Ascending aorta (tissue), 2 donors: Measurements from ENCODE around the gene BMP2. TPM values are rescaled to one million over a fixed set of nuclear protein-coding genes. Genes with fewer than 3 reads are reported as not detected.

Experiments
- DNase-seq, 2 donors: peaks; one replicate each; pipeline ENCODE4 v3.0.0-alpha.2; 2019; ENCODE audit warnings: low spot score in 2 of 2
- H3K27ac ChIP-seq, 2 donors: fragments of 200-600 bp; sonication (generic); one replicate each; pipeline ENCODE4 v1.5.1; 2016 to 2017; ENCODE audit warnings: mild to moderate bottlenecking in 1 of 2
- H3K27me3 ChIP-seq: fragments of 200-600 bp; sonication (generic); one replicate; pipeline ENCODE4 v1.5.1; 2017
- H3K36me3 ChIP-seq, 2 donors: fragments of 200-600 bp; sonication (generic); one replicate each; pipeline ENCODE4 v1.5.1; 2016
- H3K4me1 ChIP-seq, 2 donors: fragments of 200-600 bp; sonication (generic); one replicate each; pipeline ENCODE4 v1.5.1; 2016 to 2017; ENCODE audit warnings: mild to moderate bottlenecking in 1 of 2
- H3K4me3 ChIP-seq, 2 donors: fragments of 200-600 bp; sonication (generic); one replicate each; pipeline ENCODE4 v1.5.1; 2016 to 2017; ENCODE audit warnings: mild to moderate bottlenecking in 1 of 2
- H3K9me3 ChIP-seq, 2 donors: fragments of 200-600 bp; sonication (generic); one replicate each; pipeline ENCODE4 v1.5.1; 2016
- CTCF ChIP-seq, 3 experiments: fragments of 200-600 bp in 2 of 3; fragments of 450-650 bp in 1 of 3; sonication (generic) in 2 of 3; IDR thresholded peaks; one replicate each; pipeline ENCODE4 v1.5.1; 2016 to 2019; ENCODE audit warnings: antibody characterized with exemption in 3 of 3, mild to moderate bottlenecking in 1 of 3, moderate library complexity in 1 of 3
- intact Hi-C: fragments of 100-400 bp; cut with DNase I; formaldehyde crosslinking; loops from one replicate; pipeline ENCODE4 v1.15.1; 2023
- total RNA-seq: library from RNA; depleted of rRNA; stranded (reverse); fragments of >200 nt; gene quantifications from one replicate; pipeline ENCODE4 v1.1.0, GENCODE V29; 2016

Gene BMP2
- total RNA-seq, 1 donor from 2014 or later = 31.1 TPM

GRCh38 chr20:6811262-6812035 lies 44.0 kb downstream of the BMP2 start:
- H3K36me3 ChIP-seq = no peaks in the 10 kb centered on the region
- intact Hi-C loops = loop anchor here (10.0 kb wide), 1 partner anchor 177 kb away; no protein-coding TSS in a partner anchor
- H3K27me3 ChIP-seq = no peaks in the 10 kb centered on the region
- no peaks in the 10 kb centered on the region for H3K9me3 ChIP-seq
- no peak for DNase-seq
- TF ChIP-seq CTCF (IDR thresholded peaks at IDR 0.05) = no peak
- no peak overlapping the region for H3K4me3 ChIP-seq
- no peaks in the 10 kb centered on the region for H3K4me1 ChIP-seq
- H3K27ac ChIP-seq = no peak overlapping the region

- no peaks in the 10 kb centered on the region for H3K9me3 ChIP-seq
- TF ChIP-seq CTCF (IDR thresholded peaks at IDR 0.05) = no peak
- DNase-seq = no peak
- no peaks in the 10 kb centered on the region for H3K4me1 ChIP-seq
- H3K27ac ChIP-seq = no peak overlapping the region
- intact Hi-C loops = loop anchor here (10.0 kb wide), 1 partner anchor 178 kb away; no protein-coding TSS in a partner anchor
- H3K27me3 ChIP-seq = no peaks in the 10 kb centered on the region
- no peaks in the 10 kb centered on the region for H3K36me3 ChIP-seq
- no peak overlapping the region for H3K4me3 ChIP-seq
Observed at GRCh38 chr20:6812530-6812929, 45.0 kb downstream of the BMP2 start.

- Histone ChIP-seq H3K27me3 (no peaks in the 10 kb centered on the region), H3K4me1 (no peaks in the 10 kb centered on the region), H3K9me3 (no peaks in the 10 kb centered on the region), H3K27ac (no peak overlapping the region), H3K4me3 (no peak overlapping the region), H3K36me3 (no peaks in the 10 kb centered on the region)
- intact Hi-C loops = loop anchor here (10.0 kb wide), 1 partner anchor 180 kb away; no protein-coding TSS in a partner anchor
- TF ChIP-seq CTCF (IDR thresholded peaks at IDR 0.05) = no peak
- DNase-seq = no peak
Observed at GRCh38 chr20:6814945-6815344, 47.5 kb downstream of the BMP2 start.

- intact Hi-C loops = loop anchor here (10.0 kb wide), 1 partner anchor 183 kb away; no protein-coding TSS in a partner anchor
Observed at GRCh38 chr20:6818033-6818808, 50.7 kb downstream of the BMP2 start.

GRCh38 chr20:6819599-6819998 lies 52.1 kb downstream of the BMP2 start:
- no peaks in the 10 kb centered on the region for H3K27me3 ChIP-seq
- no peaks in the 10 kb centered on the region for H3K36me3 ChIP-seq
- H3K4me1 ChIP-seq = no peaks in the 10 kb centered on the region
- peak in 1 of 3 experiments; percentile 27 for TF ChIP-seq CTCF (IDR thresholded peaks at IDR 0.05)
- H3K9me3 ChIP-seq = no peaks in the 10 kb centered on the region
- H3K27ac ChIP-seq = no peak overlapping the region
- no peak overlapping the region for H3K4me3 ChIP-seq
- intact Hi-C loops = loop anchor here (10.0 kb wide), 1 partner anchor 185 kb away; no protein-coding TSS in a partner anchor
- DNase-seq = no peak

More at GRCh38 chr20:6818033-6818808, 50.7 kb downstream of the BMP2 start:
- no peaks in the 10 kb centered on the region for H3K4me1 ChIP-seq
- no peaks in the 10 kb centered on the region for H3K9me3 ChIP-seq
- H3K36me3 ChIP-seq = no peaks in the 10 kb centered on the region
- H3K27me3 ChIP-seq = no peaks in the 10 kb centered on the region
- no peak for TF ChIP-seq CTCF (IDR thresholded peaks at IDR 0.05)
- H3K4me3 ChIP-seq = no peak overlapping the region
- no peak overlapping the region for H3K27ac ChIP-seq
- DNase-seq = no peak
